GM18861 (cell line): ENCODE data around the gene OTUD7B.
"Not testable (repeated sequence)": the region's sequence is repeated elsewhere in the genome, so short reads cannot be mapped to it uniquely, and the experiment has no call there.

Experiments
- ATAC-seq: cut with Tn5 transposase; IDR thresholded peaks from one replicate; pipeline ENCODE4 v1.9.1; 2021; ENCODE audit not compliant: unreplicated experiment

OTUD7B gene

DNA sequence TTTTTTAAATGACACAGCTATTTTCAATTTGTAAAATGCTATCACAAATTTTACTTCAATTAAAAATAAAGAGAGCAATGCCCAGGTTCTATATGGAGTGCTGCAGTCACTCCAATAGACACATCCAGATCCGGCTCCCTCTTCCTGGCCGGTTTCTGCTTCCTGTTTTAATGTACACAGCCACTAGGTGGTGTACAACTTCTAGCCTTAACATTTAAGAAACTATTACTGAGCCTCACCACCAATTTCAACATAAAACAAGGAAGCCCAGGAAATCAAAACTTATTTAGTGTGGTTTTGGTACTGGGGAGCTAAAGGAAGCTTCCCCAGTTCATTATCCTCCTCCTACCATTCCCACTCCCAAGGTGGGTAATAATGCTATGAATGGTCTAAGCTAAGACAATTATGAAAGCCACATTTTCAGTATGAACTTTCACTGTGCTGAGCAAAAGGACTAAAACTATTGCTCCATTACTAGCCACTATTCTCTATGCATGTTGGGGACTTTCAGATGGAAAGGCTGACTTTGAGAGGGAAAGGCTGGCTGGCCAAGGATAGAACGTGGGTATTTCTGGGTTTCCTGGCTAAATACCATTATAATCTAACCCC lies 48.4 kb downstream of the OTUD7B start:
- no peak for ATAC-seq

DNA sequence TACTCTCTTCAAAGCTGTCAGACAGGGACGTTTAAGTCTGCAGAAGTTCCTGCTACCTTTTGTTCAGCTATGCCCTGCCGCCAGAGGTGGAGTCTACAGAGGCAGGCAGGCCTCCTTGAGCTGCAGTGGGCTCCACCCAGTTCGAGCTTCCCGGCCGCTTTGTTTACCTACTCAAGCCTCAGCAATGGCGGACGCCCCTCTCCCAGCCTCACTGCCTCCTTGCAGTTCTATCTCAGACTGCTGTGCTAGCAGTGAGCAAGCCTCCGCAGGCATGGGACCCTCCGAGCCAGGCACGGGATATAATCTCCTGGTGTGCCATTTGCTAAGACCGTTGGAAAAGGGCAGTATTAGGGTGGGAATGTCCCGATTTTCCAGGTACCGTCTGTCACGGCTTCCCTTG lies 53.0 kb downstream of the OTUD7B start:
- not testable (repeated sequence) for ATAC-seq

DNA sequence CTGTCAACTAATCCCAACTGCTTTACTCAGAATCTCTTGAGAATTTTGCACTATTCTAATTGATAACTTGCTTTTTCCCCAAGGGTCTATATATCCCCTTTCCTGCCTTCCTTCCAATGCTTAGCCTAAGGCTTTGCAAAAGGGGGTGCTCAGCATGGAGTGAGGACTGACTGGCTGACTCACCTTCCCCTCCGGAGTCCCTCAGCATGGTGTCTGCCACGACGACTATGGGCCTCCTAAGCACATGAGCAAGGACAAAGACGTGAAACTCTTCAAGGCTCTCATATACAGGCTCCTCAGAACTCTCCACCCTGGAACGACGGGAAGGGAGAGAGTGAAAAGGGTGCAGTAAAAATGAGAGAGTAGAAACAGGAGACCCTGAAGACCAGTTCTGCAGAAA lies 60.6 kb downstream of the OTUD7B start:
- ATAC-seq = no peak

DNA sequence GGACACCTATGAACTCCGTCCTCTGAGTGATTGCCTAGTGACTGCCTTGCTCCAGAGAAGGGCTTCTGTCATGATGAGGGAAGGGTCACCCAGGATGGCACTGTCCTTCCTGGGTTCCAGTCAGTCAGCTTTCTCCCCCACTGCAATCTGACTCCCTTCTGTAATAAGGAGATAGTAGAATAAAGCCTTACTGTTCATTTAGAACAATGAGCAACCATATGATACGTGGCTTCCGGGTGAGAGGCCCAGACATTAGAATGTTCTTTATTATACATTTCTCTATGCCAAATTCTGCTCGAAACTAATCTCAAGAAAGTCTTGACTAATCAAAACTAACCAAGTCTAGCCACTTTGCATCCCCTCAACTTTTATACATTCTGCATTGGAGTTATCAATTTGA lies 65.3 kb downstream of the OTUD7B start:
- no peak for ATAC-seq

DNA sequence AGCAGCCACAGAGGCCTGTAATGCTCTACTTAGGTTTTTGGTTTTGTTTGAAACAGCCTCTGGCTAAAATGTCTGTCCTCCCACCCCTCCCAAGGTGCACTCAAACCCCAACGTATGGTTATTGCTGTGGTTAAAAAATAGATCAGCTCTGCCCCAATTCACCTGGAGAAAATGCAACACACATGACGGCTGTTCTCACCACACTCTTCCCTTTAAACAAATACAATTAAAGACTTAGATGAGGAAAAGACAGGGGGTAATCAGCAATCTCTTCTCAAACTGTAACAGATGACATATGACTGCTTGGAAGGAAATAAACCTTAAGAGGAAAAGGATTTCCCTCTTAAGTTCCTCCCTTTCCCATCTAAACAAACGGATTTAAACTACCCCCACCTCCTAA lies 67.6 kb downstream of the OTUD7B start:
- no peak for ATAC-seq

DNA sequence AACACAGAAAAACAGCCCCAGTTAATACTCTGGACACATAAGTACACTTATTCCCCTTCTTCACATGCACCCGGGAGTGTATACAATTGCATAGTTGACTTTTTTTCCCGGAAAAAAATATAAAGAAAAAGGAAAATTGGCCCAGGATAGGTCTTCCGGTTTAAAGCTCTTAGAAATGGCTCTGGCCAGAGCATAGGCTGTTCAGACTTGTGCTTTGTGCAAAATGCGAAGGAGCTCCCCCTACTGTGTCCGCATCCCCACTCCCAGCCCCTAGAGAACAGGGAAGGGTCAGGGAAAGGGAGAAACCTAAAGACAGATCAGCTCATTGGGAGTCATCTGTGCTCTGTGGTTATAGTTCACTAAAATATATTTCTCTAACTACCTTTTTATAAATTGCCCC lies 68.3 kb downstream of the OTUD7B start:
- ATAC-seq = no peak

DNA sequence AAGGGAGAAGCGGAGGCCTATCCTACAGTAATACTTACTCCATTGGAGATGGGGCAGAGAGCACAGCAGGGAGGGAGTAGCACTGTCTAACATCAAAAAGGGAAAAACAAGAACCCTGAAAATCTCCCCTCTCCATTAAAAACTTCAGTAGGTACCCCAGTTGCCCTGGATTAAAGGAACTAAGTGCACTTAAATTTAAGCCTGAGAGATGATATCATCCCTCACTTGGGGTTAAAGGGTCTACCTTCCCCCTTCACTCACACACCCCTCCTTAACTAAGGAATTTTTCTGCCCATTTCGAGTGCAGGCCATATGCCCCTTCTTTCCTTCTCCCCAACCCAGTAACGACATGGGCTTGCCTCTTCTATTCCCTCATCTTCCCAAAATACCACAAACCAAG lies 70.1 kb downstream of the OTUD7B start:
- ATAC-seq = no peak

DNA sequence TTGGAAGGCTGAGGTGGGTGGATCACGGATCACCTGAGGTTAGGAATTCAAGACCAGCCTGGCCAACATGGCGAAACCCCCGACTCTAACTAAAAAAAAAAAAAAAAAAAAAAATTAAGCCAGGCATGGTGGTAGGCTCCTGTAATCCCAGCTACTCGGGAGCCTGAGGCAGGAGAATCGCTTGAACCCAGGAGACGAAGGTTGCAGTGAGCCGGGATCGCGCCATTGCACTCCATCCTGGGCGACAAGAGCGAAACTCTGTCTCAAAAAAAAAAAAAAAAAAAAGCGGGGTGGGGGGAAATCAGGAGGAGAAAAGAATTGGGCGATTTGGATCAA lies 71.9 kb downstream of the OTUD7B start:
- ATAC-seq = not testable (repeated sequence)

DNA sequence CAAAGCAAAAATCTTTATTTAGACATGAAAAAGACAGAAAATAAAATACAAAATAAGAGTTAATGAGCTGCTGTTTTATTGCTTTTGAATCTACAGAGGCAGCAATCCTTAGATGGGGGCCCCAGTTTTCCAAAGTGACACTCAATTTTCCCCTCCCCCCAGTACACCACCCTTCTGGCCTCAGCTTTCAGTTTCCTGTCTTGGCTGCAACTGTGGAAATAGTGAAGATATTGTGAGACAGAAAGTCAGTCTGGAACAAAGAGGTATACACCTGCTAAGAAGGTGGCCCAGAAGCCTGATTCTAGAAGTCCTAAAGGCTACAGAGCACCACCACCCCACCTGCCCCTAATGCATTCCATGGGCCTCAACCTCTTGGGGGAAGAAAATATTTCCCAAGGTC lies 72.8 kb downstream of the OTUD7B start:
- ATAC-seq = no peak

DNA sequence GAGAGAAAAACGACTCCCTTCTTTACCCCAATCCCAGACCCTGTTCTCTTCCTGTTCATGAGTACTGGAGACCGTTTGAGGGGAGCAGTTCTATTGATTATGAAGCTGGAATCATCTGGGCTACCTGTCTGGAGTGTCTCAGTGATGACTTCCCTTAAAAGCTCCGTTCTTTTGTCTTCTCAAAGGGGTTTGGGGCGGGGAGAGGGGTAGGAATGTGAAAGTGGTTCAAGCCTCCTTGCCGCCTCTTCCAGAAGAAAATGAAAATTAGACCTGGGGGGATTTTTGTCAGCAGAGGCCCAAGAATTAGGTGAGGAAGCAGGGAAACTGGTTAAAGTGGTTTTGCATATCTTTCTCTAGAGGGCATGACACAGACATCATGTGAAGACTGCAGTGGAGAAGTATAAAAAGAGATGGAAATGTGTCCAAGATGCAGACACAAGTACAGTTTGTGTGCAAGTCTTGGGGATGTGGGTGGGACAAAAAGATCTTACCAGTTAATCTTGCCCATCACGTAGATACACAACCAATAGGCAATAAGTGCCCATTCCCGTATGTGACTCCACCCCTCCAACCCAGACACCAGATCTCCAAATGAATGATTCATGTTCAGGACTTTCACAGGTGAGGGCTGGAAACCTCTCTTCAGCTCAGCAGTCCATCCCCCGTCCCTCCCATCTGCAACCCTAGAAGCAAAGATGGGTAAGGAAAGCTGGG lies 73.4 kb downstream of the OTUD7B start:
- ATAC-seq = no peak

DNA sequence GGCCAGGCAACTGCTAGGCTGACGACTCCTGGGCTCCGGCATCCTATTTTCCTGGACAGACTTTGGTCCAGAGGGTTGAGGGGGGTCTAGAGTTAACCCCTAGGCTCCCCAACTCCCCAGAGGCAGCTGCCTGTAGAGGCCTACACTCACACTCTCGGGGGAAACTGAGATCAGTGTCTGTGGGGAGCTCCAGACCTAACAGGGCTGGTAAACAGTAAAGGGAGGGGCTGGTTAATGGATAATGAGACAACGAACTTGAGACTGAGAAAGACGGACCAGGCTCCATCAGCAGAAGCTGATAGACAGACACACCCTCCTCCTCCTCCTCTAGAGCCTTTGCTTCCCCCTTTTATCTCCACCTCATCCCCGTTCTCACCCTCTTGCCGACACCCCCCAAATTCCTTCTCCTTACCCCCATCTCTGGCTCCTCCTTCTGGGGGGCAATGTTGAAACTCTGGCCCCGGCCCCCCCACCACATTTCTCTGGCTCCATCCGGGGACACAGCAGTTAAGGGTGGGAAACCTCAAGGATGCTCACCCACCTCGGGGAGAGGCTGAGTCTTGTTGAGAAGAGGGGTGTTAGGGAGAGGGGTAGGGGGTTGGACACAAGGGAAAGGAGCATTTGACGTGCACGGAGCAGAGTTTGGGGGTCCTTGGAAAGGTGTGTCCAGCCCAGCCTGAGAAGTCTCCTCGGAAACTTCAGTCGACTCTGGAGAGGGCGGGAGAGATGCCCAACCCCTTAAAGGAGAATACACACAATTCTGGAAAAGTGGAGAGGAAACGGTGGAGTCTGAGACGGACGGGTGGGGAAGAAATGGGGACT lies 74.1 kb downstream of the OTUD7B start, which contains the start of gene MTMR11:
Gene MTMR11 (minus strand): TSS at position 710 of the 822 bp plus-strand sequence. CDS start 232 bp downstream, at position 478.
- ATAC-seq = no peak

DNA sequence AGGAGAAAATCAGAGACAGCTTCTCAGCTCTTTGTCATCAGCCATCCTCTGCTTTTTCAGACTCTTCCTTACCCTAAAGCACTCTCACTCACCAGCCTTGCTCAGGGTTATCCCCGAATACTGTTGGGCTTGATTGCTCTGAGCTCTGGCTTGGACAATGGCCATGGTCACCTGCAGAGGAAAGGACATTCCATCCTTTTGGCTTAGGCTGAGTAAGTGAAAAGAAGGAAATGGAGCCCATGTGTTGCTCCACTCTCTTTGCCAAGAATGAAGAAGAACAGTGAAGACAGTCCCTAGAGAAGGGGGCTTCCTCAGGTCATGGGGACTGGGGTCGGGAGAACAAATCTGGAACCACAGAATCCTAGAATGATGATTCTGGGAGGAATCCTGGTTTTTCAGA lies 76.2 kb downstream of the OTUD7B start:
- ATAC-seq = no peak

DNA sequence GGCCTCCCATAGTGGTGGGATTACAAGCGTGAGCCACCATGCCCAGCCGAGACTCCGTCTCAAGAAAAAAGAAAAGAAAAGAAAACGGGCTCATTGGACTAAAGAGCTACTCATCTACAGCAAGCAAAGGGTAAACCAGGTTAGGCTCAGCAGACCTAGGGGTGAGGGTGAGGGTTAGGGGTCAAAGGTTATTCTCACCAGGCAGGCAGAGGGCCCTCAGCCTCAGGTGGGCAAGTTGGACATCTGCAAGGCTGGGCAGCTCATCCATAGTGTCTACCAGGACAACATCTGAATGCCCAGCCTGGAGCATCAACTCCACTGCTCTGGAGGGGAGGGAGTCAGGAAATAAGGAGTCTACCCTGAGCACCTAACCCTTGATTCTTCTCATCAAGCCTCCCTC lies 77.3 kb downstream of the OTUD7B start:
- no peak for ATAC-seq

DNA sequence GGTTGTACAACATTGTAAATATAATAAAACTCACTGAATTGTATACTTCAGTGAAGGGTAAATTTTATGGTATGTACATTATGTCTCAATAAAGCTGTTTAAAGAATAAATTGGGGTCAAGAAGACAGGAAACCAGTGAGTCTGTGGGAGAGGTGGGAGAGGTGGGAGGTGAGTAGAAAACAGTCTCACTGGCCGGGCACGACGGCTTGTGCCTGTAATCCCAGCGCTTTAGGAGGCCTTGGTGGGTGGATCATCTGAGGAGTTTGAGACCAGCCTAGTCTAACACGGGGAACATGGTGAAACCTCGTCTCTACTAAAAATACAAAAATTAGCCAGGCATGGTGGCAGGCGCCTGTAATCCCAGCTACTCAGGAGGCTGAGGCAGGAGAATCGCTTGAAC lies 78.1 kb downstream of the OTUD7B start:
- ATAC-seq = no peak

DNA sequence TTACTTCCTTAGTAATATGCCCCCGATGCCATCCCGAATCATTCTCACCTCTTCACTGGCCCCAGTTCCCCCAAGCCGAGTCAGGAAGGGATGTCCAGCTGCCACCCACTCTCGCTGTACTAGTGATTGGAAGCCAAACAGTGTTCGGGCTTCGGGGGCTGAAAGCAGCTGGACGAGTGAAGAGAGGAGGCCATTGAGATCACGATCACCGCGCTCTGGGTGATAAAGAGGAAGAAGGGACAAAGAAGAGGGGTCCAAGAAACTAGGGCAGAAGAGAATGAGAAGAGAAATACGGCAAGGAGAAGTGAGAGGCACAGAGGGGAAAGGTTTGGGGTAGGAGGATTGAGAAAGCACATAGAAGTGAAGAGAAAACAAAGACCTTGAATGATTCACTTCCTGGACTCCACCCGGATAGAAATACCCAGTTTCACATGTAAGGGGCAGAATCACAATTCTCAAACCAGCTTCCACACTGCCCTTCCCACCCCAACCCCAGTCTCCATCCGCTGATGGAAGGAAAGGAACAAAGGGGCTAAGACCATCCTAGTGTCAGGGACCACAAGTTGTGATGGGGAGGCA lies 79.2 kb downstream of the OTUD7B start:
- ATAC-seq = no peak

DNA sequence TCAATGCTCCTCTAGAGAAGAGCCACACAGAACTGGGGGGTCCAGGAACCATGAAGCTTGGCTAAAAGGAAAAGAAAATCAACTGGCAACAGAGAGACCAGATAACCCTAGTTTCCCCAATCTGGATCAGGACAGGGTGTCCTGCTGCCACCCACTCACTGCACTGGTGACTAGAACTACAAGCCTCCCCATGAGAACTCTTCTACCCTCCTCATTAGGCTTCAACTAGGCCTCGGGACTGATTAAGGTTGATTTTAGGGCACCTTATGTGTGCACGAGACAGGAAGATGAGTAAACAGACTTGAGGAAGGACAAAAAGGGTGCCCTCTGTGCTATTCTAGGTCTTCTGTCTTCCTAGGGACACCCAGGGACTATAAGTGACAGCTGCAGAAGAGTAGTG lies 80.7 kb downstream of the OTUD7B start:
- ATAC-seq = no peak

DNA sequence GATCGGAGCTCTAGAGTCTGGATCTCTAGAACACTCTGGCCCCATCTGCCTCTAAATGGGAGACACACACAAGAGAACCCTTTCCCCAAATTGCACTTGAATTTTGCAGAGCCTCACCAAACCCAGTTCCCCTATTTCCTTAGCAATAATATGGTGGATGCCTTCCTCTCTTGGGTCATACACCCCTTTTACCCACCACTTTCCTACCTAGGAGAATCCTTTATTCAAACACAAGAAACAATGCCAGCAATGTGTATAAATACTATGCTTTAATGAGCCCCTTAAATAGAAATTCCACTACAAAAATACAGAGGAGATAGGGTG lies 82.2 kb downstream of the OTUD7B start:
- no peak for ATAC-seq

DNA sequence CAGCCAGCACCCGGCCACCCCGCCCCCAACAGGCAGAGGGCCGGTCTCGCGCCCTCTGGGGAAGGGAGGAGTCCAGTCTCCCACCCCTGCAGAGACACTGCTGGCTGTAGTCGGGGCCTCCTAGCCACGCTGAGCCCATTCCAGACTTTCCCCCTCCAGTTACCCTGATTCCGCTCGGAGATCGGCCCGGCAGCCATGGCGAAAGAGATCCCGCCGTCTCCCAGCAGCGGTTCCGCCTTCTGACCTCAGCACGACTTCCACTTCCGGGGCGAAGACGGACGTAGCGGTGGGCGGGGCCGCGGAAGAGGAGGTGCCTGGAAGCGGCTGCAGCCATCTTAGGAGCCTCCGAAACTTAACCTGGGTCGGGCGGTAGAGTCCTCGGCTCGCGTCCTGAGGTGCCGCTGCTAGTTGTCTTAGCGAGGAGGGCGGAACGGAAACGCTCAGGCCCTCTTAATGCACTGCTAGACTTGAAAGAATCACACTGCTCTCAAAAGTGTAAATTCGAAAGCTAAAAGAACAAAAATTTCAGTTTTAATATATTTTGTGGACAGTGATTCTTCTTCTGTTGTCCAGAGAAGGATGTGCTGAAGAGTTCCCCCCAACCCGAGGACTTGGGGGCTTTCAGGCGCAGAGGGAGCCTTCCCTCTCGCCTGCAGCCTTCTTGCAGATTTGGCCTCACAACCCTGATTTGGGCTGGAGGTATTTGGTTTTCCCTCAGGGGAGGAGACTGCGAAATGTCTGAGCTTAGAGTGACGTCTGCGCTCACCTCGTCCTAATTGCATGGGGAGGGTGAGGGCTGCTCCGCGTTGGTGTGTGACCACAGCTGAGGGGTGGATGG lies 82.7 kb downstream of the OTUD7B start, which contains the start of gene SF3B4:
Gene SF3B4 (minus strand): TSS at position 241 of the 838 bp plus-strand sequence. CDS start 44 bp downstream, at position 197.
- peak; percentile 76 for ATAC-seq

DNA sequence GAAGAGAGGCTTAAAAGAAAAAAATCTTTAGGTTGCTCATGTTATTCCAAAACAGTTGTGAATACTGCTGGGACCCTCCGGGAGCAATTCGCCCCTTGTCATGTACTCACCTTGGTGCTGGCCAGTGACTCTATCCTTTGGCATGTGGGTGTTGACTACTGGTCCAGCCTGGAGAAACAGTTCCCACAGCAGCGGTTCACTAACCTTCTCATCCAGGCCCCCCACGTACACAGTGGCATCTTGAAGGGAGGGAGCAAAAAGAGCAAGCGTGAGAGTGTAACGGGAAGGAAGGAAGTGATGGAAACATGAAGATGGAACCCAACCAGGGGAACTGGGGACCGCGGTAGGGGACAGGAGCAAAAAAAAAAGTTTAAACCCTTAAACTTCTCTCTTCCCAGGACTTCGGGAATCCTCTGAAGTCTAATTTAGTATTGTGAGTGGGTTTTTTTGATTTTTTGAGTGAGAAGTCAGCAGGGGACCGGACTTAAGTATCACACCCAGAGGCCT lies 83.4 kb downstream of the OTUD7B start:
- no peak for ATAC-seq

DNA sequence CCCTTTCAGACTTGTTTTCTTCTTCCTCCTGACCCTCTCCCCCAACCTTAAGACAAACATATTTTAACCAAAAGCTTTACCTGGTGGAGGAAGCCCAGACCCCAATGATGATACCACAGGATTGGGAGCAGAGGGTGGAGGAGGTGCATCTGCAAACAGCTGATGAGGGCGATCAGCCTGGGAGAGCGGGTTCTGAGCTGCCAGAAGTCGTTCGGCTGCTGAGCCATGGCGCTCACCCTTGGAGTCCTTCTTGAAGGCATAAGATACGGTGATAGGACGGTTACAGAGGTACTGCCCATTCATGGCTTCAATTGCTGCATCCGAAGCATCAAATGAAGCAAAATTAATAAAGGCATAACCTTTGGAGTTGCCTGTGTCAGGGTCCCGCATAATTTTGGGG lies 84.2 kb downstream of the OTUD7B start:
- no peak for ATAC-seq

DNA sequence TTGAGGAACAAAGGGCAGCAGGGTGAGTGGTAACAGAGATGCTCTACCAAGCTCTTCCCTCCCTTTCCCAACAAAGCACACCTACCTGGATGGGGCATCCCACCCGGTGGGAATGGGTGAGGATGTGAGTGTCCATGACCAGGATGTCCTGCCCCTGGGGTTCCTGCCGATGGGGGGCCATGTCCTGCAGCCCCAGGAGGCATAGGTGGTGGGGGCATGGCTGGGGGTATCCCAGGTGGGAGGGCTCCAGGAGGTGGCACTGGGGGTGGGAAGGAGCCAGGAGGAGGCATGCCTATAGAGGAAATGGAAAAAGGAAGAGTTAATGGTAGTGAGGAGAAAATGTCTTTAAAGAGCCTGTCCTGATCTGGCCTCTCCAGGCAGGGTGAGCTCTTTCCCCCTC lies 84.8 kb downstream of the OTUD7B start:
- no peak for ATAC-seq
